K562 (cell line): ENCODE data around the gene RELCH. TPM values are rescaled to one million over a fixed set of nuclear protein-coding genes. Genes with fewer than 3 reads are reported as not detected.

Source experiments
- BACH1 ChIP-seq: fragments of 200-800 bp; sonication (Bioruptor generic); IDR thresholded peaks from 2 replicates; pipeline ENCODE4 v1.6.1; 2016; ENCODE audit warnings: missing genetic modification characterization, missing compliant biosample characterization
- HNRNPUL1 ChIP-seq: fragments of 200-400 bp; formaldehyde crosslinking; IDR thresholded peaks from 2 replicates; pipeline ENCODE4 v1.6.1; 2017; ENCODE audit warnings: low read length
- MCM5 ChIP-seq: fragments of 450-650 bp; IDR thresholded peaks from 2 replicates; pipeline ENCODE4 v1.6.1; 2016; ENCODE audit warnings: low read depth
- PATZ1 ChIP-seq: fragments of 250-450 bp; sonication (Bioruptor Pico); IDR thresholded peaks from 2 replicates; pipeline ENCODE4 v1.5.0; 2020; ENCODE audit warnings: mild to moderate bottlenecking, borderline replicate concordance
- PREB ChIP-seq: sonication (generic); formaldehyde crosslinking; IDR thresholded peaks from 2 replicates; pipeline ENCODE4 v1.8.1; 2023; ENCODE audit warnings: mild to moderate bottlenecking, missing genetic modification reagents
- ZSCAN29 ChIP-seq: fragments of 450-650 bp; IDR thresholded peaks from 2 replicates; pipeline ENCODE4 v1.6.1; 2017
- polyA plus RNA-seq, 8 experiments: library from polyadenylated mRNA; depleted of rRNA in 4 of 8; stranded (reverse) in 5 of 8; unstranded in 3 of 8; fragments of >200 nt; fragmentation: Nextera tagmentation in 2 of 8; fragmentation: Illumina TruSeq in 1 of 8; extraction: Ambion mirVana in 2 of 8; extraction: Trizol in 1 of 8; gene quantifications; 2 replicates each; pipeline versions ENCODE4 v1.2.1 to v1.2.3, GENCODE V29; 2011 to 2014; ENCODE audit warnings: inconsistent platforms in 1 of 8, missing spikeins in 1 of 8
- total RNA-seq, 7 experiments: library from RNA; depleted of rRNA in 6 of 7; stranded (reverse); fragments of >200 nt in 6 of 7; fragmentation: Illumina TruSeq in 2 of 7; extraction: Trizol in 2 of 7; gene quantifications; 2 replicates each; pipeline versions ENCODE4 v1.2.1 to v1.2.3, GENCODE V29; 2011 to 2021; ENCODE audit warnings: low replicate concordance in 1 of 7
- TF ChIP-seq, protein P1 (sequence below), 2 experiments: fragments of 450-650 bp in 1 of 2; sonication (generic) in 1 of 2; formaldehyde crosslinking in 1 of 2; IDR thresholded peaks; 2 replicates each; pipeline versions ENCODE4 v1.7.1 to v1.9.0; 2016 to 2022; ENCODE audit warnings: inconsistent platforms in 1 of 2, mild to moderate bottlenecking in 1 of 2, missing genetic modification reagents in 1 of 2
- TF ChIP-seq, protein P2 (sequence below): fragments of 450-650 bp; IDR thresholded peaks from 2 replicates; pipeline ENCODE4 v1.6.1; 2016; ENCODE audit warnings: missing biosample characterization, missing genetic modification characterization
- TF ChIP-seq, protein P3 (sequence below): fragments of 250-450 bp; sonication (Bioruptor Pico); IDR thresholded peaks from 2 replicates; pipeline ENCODE4 v1.5.0; 2022; ENCODE audit warnings: mild to moderate bottlenecking

The RELCH gene
- total and polyA plus RNA-seq, 9 of the 15 experiments (the other 6 are each of a cell fraction or from before 2014, with no cell fraction given), result 1.4 to 13.6 (median 7.6) TPM

GRCh38 chr18:62323483-62324180 is 136.6 kb downstream of the RELCH start (continued):
- TF ChIP-seq, protein P1, sequence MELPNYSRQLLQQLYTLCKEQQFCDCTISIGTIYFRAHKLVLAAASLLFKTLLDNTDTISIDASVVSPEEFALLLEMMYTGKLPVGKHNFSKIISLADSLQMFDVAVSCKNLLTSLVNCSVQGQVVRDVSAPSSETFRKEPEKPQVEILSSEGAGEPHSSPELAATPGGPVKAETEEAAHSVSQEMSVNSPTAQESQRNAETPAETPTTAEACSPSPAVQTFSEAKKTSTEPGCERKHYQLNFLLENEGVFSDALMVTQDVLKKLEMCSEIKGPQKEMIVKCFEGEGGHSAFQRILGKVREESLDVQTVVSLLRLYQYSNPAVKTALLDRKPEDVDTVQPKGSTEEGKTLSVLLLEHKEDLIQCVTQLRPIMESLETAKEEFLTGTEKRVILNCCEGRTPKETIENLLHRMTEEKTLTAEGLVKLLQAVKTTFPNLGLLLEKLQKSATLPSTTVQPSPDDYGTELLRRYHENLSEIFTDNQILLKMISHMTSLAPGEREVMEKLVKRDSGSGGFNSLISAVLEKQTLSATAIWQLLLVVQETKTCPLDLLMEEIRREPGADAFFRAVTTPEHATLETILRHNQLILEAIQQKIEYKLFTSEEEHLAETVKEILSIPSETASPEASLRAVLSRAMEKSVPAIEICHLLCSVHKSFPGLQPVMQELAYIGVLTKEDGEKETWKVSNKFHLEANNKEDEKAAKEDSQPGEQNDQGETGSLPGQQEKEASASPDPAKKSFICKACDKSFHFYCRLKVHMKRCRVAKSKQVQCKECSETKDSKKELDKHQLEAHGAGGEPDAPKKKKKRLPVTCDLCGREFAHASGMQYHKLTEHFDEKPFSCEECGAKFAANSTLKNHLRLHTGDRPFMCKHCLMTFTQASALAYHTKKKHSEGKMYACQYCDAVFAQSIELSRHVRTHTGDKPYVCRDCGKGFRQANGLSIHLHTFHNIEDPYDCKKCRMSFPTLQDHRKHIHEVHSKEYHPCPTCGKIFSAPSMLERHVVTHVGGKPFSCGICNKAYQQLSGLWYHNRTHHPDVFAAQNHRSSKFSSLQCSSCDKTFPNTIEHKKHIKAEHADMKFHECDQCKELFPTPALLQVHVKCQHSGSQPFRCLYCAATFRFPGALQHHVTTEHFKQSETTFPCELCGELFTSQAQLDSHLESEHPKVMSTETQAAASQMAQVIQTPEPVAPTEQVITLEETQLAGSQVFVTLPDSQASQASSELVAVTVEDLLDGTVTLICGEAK (IDR thresholded peaks at IDR 0.05), result no peak
- TF ChIP-seq, protein P1 (CRISPR knock-in tag; IDR thresholded peaks at IDR 0.05), result no peak
- no peak for TF ChIP-seq MCM5
- no peak for TF ChIP-seq PATZ1 (CRISPR knock-in tag)
- TF ChIP-seq PREB (CRISPR knock-in tag), result no peak
- no peak for TF ChIP-seq HNRNPUL1
- TF ChIP-seq, protein P2, sequence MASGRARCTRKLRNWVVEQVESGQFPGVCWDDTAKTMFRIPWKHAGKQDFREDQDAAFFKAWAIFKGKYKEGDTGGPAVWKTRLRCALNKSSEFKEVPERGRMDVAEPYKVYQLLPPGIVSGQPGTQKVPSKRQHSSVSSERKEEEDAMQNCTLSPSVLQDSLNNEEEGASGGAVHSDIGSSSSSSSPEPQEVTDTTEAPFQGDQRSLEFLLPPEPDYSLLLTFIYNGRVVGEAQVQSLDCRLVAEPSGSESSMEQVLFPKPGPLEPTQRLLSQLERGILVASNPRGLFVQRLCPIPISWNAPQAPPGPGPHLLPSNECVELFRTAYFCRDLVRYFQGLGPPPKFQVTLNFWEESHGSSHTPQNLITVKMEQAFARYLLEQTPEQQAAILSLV (tag), result no peak
- TF ChIP-seq ZSCAN29, result no peak
- no peak for TF ChIP-seq BACH1 (tag)
- TF ChIP-seq, protein P3, sequence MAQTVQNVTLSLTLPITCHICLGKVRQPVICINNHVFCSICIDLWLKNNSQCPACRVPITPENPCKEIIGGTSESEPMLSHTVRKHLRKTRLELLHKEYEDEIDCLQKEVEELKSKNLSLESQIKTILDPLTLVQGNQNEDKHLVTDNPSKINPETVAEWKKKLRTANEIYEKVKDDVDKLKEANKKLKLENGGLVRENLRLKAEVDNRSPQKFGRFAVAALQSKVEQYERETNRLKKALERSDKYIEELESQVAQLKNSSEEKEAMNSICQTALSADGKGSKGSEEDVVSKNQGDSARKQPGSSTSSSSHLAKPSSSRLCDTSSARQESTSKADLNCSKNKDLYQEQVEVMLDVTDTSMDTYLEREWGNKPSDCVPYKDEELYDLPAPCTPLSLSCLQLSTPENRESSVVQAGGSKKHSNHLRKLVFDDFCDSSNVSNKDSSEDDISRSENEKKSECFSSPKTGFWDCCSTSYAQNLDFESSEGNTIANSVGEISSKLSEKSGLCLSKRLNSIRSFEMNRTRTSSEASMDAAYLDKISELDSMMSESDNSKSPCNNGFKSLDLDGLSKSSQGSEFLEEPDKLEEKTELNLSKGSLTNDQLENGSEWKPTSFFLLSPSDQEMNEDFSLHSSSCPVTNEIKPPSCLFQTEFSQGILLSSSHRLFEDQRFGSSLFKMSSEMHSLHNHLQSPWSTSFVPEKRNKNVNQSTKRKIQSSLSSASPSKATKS, result no peak
